Measurements from ENCODE around the gene CREG1.

CREG1 gene

DNA sequence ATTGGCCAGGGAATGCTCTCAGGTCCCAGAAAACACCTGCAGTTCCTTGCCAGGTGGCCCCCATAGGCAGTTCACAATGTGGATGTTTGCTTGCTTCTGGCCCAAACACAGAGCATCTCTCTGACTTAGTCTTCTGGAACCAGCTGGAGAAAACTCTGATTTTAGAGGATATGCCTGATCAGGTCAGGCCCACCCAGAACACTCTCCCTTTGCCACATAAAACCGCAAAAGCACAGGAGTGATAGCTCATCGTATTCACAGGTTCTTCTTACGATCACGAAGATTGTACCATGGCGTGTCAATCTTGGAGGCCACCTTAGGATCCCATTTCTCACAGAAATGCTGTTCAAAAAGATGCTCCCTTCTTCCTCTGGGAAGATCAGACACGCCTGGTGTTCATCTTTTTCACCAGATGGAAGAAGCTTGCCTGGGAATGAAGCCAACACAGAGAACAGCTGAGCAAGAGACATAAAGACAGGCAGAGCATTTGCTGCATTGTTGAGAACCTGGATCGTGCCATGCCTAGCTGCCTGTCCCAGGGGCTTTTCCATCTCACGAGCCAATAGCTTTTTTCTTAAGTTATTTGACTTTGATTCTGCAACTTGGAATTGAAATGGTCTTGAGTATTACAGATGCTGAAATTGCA lies 23.6 kb downstream of the CREG1 start:
- DNase-seq, result no peak

DNA sequence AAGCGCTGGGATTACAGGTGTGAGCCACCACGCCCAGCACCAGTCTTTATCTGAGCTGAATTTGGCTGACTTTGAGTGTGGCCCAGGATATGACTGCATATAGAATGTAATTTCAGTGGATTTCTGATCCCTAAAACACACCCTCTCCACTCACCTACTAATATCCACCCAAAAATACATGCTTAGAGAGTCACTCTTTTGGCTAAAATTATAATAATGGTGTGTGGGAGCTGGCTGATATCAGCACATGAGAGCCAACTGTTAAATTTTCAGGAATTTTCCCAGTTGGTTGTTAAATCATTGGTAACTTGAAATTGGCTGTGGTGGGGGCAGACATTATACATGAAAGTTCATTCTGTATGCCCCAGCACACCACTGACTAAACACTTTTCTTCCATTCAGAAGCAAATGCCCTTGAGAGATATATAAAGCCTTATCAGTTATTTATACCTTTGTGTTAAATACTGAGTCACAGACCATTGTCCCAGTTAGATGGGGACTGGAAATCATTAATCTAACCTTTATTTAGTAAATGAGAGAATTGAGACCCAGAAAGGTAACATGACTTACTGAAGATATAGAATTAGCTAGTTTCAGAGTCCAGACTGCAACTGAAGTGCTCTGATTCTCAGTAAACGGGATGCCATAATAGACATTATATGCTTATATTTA lies 25.4 kb downstream of the CREG1 start:
- no peak for DNase-seq

DNA sequence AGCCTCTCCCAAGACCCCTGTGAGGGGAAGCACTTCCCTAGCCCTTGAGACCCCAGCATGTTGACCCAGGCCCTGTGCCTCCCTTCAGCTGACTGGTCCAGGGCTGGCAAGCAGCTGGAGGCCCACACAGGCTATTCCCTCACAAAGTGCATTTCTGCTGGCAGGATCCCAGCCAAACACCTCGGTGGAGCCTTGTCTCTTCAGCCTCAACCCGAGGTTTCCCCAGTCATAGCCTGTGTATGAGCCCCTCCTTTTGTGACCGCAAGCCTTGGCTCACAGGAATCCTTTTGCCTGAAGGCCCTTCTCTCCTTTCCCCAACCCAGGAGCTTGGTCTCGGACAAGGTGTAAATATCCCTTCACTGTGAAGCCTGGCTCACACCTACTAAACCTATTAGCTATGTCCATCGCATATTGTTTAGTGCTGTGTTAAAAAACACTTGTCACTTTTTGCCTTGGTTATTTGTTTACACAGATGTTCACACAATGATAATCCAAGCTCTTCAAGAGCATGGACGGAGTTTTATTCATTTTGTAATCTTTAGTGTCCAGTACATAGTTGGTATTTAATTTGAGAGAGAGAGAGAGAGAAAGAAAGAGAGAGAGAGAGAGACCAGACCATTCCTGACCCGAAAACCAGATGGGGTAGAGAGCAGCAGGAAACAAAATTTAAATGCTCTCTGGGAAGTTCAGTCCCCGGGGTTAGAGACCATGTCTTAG lies 26.7 kb downstream of the CREG1 start:
- DNase-seq, result no peak

DNA sequence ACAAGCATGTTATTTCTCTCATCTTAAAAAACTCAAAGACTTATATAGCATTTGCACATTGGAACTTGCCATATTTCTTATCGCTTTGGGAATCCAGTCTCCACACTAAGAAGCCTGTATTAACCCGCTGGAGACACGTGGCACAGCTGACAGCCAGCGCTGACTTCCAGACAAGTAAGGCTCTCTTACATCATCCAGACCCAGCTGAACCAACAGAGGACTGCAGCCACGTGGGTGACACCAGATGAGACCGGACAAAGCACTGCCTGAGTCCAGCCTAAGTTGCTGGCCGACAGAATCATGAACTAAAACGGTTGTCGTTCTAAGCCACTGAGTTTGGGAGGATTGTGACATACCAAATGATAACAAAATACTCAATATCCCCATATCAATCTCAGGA lies 28.9 kb downstream of the CREG1 start:
- no peak for DNase-seq

DNA sequence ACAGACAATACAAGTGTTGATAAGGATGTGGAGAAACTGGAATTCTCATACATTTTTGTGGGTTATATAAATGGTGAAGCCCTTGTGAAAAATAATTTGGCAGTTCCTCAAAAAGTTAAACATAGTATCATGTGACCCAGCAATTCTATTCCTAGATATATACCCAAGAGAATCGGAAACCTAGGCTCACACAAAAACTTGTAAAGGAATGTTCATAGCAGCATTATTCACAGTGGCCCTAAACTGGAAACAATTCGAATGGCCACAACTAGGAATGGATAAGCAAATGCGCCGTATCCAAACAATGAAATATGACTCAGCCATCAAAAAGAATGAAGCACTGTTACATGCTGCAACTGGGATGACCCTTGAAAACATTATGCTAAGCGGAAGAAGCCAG lies 31.3 kb downstream of the CREG1 start:
- DNase-seq, result no peak

DNA sequence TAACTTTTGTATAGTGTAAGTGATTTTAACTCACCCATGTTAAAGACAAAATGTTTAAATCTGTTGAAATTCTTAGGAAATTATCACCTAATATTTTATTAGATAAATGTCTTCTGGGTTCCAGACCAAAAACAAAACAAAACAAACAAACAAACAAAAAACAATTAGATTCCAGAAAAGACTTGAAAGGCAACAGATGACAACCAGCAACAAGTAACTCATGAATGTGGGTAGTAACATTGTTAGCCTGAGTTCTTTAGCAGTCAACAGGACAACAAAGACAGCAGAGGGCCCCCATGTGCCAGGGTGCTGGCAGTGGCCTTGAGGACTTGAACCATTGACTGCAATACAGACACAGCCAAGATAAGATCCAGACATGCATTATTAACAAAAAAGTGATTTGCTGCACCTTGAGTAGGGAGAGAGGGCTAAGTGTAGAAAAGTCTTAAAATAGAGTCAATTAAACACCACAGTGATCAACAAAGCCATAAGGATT lies 32.8 kb downstream of the CREG1 start:
- DNase-seq, result no peak

DNA sequence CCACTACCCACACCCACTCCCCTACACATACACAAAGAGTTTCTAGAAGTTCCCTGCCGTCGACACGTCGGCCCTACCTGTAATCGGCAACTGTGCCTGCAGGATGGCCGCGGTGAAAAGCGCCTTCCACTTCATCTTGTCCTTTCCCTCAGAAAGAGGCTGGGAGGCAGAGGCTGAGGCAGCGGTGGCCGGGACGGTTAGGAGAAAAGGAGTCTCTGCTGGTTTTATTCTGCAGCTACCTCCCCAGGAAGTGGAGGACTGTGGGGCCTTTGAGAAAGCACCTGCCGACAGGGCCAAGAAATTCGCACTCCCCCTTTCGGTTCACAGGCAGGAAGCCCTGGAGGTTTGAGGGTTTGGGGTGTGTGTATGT lies 35.2 kb downstream of the CREG1 start, which contains the start of gene CD247:
Gene CD247, minus strand, starts transcription at position 199 of the 370 bp plus-strand sequence. Its CDS starts 64 bp downstream, at position 135.
- DNase-seq, result no peak

DNA sequence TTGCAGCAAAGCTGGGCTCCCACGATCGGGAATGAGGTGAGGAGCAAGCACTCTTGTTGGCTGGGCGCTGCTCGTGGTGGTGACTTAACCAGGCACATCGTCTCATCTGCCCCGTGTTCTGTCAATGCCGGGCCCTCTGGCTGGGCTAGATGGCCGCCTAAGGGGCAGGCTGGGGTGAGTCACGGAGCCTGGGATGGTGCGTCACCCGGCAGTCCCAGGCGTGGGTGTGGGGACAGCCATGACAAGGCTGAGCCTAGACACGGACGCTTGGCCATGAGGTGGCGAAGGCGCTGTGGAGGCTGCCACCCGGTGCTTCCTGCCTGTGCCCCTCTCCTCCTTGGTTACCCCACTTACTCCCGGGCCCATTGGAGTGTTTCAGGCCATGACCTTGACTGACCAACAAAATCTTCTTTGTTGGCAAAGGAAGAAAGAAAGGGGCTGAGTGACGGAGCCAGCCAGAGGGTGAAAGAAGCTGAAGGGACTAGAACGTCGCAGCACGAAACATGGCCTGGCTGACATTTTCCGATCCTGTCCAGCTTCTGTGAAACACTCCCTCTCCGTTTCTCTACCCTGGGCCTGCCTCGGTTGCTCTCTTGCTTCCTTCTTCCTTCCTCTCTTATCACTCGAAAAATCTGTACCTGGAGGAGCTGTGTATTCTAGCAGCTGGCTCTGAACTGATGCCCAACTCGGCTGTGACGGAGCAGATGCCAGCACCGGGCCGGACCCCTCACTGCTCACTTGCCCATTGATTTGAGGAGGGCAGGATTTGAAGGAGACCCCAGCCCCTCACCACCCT lies 35.8 kb downstream of the CREG1 start:
- no peak for DNase-seq

DNA sequence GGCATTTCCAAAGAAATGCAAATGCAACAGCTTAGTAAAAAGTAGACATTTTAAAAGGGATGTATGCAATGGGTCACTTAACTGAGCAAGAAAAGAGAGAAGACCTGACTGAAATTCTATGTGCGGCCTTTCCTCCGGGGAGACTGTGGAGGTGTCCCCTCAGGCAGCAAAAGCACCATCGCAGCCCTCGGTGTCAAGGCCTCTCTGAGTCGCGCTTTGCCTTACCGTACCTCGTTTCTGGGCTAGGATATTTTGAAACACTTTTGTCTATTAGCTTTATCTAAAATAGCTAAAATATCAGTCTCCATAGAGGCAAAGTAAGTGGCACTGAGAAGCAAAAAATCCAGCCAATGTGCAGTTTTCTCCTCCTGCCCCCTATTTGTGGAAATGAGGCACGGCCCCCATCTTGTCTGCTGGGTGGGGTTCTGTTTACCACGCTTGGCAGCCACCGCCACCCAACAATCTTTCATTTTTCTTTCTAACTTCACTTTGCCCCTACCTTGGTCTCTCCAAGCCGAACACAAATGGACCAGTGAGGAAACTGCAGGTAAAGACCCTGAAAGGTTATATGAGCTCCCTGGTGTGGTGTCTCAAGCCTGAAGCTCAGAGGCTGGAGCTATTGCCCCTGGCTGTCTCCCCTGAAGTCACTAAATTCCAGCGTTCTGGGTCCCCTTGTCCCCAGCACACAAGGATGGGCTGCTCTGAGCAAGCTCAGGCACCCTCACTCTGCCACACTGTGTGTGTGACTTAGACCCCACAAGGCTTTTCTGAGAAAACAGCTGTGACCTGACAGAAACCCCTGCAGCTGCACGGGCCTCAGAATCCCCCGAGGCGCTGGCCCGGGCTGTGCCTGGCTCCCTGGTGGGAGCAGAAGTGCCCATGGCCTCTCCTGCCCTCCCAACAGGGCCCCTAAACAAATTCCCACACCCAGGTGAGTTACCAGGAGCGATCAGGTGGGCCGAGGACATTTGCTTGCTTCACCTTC lies 36.9 kb downstream of the CREG1 start:
- DNase-seq, result no peak

DNA sequence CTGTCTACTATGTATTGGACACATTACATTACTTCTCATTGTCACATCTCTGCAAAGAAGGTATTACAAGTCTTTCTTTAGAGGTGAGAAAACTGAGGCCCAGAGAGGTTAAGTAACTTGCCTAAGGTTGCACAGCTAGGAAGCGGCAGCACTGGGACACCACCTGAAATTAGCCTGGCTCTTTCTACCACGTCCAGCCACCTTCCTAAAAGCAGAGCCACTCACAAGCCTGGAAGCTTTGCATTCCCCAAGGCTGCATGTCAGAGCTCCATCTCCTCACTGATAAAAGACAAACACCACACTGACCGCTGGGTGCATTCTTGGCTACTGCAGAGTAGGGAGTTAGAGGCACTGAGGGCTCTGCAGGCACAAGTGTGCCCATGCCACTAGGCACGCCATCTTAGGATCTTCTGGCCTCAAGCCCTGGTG lies 37.7 kb downstream of the CREG1 start:
- DNase-seq, result no peak

DNA sequence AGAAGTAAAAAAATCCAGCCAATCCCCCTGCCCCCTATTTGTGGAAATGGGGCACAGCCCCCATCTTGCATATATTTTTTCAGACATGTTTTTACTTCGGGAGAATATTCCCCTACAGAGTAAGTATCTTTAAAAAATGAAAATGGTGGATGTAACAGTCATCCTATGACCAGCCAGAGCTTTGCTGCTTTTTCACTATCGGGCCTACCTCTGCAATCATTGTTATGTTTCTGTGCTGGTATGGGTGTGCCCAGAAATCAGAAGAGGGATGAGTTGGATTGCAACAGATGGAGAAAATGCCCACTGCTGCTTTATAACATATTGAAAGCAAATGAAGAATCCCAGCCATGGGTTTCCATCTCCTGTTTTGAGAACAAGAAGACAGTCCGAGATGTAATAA lies 38.1 kb downstream of the CREG1 start:
- DNase-seq, result no peak

DNA sequence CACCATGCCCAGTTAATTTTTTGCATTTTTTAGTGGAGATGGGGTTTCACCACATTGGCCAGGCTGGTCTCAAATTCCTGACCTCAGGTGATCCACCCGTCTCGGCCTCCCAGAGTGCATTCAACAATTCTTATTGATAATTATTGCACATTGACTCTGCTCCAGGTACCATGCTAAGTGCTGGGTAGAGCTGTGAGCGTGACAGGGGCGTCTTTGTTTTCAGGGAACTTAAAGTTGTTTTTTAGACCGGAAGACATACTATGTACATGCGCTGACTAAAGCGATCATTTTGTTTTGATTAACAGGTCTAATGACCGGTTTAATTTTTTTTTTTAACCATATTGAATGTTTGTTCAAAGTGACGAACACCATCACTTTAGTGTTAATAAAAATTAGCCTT lies 39.3 kb downstream of the CREG1 start:
- DNase-seq, result no peak

DNA sequence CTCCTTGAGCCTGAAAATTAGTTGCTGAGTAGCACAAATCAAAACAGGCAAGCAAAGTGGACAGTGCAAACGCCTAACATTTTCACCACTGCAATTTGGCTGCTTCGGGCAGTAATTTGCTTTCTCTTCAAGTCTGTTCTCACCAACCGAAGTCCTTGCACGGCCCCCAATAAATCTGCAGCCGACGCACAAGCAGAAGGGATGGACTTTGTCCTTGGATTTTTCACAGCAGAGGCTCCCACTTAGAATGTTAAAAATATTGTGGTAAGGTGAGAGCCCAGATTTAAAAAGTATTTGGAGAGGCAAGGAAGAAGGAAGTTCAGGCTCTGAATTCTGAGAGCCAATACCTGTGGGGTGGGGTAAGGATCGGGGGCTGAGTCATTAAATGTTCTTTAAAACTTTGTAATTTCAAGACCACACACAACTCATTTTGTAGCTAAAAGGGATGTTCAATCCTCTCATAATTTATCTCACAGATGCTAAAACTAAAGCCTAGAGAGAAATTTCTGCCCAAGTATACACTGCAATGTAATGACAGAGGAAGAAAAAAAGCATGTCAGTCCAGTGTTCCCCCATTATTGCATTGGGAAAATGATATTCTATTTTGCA lies 41.4 kb downstream of the CREG1 start:
- no peak for DNase-seq

DNA sequence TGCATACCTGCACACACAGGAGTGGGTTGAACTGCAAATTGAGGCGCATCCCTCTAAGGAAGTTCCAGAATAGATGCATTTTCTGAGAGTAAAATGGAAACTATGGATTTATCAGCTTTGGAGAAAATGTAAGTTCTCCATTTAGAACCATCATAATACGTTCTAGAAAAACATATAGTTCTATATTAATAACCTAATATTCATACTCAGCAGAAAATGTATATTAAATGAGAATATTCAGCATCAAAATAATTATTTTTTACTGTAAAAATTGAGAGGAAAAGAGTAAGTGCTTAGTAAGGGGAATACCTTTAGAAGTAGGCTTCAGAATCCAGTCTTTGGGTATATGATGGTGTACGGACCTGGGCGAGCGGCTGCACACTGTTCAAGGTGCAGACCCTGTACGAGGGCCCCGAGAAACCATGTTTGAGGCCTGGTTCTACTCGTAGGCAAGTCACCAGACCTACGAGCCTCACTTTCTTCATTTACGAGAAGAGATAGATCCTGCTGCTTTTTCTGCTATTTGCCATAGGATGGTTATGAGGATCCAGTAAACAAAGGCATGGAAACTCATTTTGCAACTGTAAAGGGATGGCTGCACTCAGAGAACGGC lies 42.1 kb downstream of the CREG1 start:
- DNase-seq, result no peak

DNA sequence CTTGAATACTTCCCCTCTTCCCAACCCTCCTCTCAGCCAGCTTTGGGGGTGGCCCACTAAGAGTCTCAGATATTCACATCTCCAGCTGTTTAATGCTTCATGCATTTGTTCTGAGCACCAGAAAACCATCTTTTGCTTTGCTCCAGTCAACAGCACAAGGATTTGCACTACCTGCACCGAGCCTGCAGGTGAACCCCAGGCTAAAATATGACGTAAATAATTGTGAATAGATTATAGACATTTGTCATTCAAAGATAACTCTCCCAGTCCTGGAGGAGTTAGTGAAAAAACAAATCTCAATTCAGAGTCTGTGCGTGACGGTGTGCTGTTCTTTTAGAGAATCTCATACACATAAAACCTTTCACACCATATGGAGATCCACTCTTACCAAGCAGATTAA lies 42.7 kb downstream of the CREG1 start:
- no peak for DNase-seq

DNA sequence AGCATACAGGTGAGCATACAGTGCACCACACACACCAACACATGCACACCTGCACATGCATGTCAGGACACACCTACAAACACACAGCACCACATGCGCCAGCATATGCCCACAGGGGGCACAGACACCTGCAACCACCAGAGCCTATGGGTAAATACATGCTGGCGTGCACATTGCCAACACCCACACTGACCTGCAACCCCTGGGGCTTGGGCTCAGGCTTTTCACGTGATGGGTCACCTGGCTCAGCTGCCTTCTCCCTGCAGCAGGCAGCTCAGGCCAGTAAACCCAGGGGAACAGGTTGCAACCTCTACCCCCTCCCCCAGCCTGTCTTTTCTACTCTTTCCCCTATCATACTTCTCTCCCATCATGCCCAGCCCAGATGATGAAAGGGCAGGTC lies 43.3 kb downstream of the CREG1 start:
- no peak for DNase-seq

DNA sequence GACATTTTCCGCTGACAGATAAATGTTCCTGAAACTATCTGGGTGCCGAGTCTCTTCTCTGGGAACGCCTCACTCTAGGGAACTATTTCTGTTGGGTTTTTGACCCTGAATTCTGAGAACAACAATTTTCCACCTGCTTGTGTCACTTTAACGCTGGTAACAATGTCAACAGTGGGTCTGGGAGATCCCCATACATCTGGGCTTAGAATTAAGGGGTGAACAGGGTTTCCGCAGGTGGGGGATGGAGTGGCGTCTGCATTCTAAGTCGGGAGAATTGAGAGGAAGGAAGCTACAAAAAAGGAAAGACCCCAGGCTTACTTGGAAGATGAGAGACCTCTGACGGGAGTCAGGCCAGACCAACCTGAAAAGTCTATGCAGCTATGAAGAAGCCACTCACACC lies 44.0 kb downstream of the CREG1 start:
- no peak for DNase-seq

DNA sequence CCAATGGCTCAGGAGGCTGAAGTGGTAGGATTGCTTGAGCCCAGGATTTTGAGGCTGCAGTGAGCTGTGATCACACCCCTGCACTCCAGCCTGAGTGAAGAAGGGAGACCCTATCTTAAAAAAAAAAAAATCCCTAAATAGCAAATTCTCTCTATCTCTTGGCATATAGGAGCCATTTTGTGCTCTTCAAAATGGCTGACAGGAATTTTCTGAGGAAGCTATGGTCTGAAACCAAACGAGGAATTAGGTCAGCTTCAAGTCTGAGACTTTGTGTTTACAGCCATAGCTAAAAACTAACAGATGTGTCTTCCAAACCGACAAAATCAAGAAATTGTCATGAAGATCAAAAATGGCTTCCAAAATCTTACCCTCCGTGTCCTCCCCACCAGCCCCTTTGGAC lies 45.8 kb downstream of the CREG1 start:
- no peak for DNase-seq

DNA sequence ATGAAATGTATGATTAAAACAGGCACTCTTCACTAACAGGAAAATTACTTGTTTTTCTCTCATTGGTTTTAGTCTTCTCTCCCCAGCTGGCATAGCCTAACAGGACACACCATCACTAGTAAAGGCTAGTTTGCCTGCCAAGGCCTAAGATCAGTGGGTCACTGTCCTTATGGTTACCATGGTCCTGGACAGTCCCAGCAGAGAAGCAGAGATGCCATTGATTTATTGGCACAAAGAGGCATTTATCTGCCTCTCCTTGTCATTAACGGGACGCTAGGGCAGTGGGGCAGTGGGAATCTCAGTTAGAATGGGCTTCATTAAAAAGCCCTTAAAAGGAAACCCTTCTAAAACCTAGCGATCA lies 49.1 kb downstream of the CREG1 start:
- no peak for DNase-seq

DNA sequence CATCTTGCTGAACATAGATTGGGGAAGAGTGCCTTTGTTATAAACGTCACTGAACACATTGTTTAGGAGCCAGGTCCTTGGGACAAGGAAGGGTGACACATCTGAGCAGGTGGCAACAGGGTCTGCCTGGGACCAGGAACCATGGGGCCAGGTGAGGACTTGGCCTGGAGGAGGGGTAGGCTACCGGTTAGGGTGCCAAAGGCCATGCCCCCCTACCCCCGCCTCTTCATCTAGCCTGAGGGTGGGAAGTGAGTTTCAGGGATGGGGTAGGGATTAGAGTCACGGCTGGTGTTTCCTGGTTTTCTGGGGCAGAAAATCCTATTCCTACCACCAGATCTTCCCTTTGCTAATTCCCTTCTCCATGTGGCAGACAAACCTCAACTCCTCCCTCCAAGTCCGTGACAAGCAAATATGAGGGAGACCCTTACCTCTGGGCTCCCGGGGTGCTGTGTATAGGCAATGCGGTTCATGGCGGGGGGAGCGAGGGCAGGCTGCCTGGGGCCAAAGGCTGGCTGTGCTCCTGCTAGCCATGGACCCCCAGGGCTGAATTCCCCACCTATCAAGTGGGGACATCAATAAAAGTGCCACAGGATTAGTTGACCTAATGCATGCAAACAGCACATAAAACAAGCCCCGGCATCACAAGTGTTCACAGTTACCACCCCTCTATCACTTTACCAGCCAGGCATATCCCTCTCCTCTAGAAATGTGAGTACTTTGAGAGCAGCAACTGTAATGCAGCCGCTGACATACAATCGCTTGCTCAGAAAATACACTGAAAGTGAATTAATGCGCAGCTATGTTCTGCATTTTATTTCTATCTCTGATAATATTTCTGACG lies 49.7 kb downstream of the CREG1 start:
- no peak for DNase-seq
